ENCODE measurements around the gene WDR7.
A peak's percentile ranks its signal among the peaks of the same experiment; 100 is the strongest.

WDR7 gene

DNA sequence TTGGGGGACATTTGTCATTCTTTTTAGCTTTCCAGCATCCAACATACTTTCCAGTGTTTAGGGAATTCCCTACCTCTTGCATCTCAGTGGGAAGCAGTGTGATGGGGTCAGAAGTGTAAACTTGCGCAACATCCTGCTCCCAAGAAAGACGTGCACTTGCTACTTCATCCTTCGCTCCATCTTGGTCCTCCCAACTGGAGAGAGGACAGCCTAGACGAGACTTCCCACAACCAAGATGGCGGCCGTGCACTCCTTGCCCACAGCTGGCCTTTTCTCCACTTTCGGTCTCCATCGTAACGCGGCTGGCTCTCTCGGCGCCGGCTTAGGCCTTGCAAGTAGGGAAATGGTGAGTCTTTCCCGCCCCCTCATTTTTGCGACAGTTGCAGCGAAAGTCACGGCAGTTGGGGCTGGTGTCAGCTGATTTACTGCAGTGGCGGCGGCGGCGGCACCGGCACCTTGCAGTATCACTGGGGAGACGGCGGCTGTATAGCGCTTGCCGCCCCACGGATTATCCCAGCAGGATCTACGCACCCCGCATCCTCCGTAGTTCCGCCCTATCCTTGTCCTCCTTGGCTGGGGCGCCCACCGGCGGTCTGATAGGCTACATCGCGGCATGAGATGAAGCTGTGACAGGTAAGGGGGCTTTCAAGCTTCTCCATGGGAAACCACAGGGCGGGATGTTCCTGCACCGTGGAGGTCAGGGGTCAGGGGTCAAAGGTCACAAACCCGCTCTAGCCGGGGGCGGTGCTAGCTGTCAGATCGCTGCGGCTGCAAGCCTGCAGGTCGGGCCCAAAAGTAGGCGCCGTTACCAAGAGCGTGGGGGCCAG is at the start of gene WDR7:
WDR7 (plus strand) TSS at position 416 of the 827 bp plus-strand sequence. CDS start 21,157 bp downstream, outside the sequence.
- peak within 1 kb of the TSS; percentile 93 for H3K4me3 Mint-ChIP-seq
- H3K9me3 Mint-ChIP-seq: no peaks in the 10 kb centered on the region
- peaks cover 65% of the 10 kb centered on the region for H3K4me1 Mint-ChIP-seq (ENCODE audit: low read depth)
- peak within 1 kb of the TSS; percentile 98 for H3K27ac Mint-ChIP-seq
- peaks cover 12% of the 10 kb centered on the region for H3K36me3 Mint-ChIP-seq (ENCODE audit: low read depth)
- H3K27me3 Mint-ChIP-seq: no peaks in the 10 kb centered on the region
- peak; percentile 93 for DNase-seq

DNA sequence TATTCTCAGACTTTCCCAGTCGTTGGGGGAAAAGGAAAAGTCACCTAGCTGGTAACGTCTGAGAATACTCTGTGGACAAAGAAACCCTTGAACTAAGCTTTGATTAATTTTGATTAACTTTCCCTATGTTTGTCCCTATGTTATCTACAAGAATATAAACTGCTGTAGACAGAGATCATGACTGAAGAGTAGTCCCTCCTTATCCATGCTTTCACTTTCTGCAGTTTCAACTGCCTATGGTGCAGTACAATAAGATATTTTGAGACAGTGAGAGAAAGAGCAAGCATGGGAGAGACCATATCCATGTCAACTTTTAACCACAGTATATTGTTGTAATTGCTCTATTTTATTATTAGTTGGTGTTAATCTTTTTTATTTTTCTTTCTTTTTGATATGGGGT is 44.5 kb upstream of the WDR7 start:
- Mint-ChIP-seq H3K27me3 (no peaks in the 10 kb centered on the region), H3K27ac (no peak overlapping the region), H3K4me1 (ENCODE audit: low read depth) (no peaks in the 10 kb centered on the region), H3K36me3 (ENCODE audit: low read depth) (peaks cover 79% of the 10 kb centered on the region), H3K9me3 (no peaks in the 10 kb centered on the region), H3K4me3 (no peak overlapping the region)
- DNase-seq: no peak

DNA sequence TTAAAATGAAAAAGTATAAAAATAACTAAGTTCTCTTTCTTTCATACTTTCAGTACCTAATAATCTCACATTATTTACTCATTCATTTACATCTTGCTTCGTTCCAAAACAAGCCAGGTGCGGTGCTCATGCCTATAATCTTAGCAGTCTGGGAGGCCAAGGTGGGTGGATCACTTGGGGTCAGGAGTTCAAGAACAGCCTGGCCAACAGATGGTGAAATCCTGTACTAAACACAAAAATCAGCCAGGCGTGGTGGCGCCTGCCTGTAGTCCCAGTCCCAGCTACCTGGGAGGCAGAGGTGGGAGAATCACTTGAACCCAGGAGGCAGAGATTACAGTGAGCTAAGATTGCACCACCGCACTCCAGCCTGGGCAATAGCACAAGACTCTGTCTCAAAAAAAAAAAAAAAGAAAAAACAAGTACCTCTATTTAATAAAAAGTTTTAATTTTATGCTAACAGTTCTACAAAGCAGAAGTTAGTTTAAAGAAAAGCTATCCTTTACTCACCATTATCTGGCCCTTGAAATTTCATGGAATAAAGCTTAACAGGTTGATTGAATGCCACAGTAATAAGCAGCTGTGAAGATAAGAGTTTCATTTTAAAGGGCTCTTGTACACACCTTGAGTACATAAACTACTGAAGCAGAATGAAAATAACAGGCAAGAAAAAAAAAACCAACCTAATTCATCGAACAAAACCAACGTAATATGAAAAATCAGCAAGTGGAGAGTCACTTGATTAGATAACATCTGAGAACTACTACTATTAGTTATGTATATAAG is 35.2 kb upstream of the WDR7 start:
- DNase-seq: no peak
- H3K27me3 Mint-ChIP-seq: no peaks in the 10 kb centered on the region
- H3K9me3 Mint-ChIP-seq: no peaks in the 10 kb centered on the region
- no peak overlapping the region for H3K27ac Mint-ChIP-seq
- H3K4me1 Mint-ChIP-seq (ENCODE audit: low read depth): peaks cover 2% of the 10 kb centered on the region
- H3K36me3 Mint-ChIP-seq (ENCODE audit: low read depth): peaks cover 88% of the 10 kb centered on the region
- no peak overlapping the region for H3K4me3 Mint-ChIP-seq

DNA sequence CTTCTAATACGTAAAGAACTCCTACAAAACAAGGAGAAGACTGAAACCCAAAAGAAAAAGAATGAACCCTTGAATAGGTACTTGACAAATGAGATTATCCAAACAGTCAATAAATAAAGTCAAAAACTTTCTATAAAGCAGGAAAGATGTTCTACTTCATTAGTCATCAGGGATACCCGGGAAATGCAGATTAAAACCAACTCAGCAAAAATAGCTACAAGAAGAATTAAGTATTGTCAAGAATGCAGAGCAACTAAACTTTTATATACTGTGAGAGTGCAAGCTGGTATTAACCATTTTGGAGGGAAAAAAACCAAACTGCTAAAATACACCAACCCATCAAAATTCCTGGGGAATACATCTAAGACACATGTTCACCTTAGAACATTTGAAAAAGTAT is 23.2 kb upstream of the WDR7 start:
- peaks cover 64% of the 10 kb centered on the region for H3K4me1 Mint-ChIP-seq (ENCODE audit: low read depth)
- no peak overlapping the region for H3K4me3 Mint-ChIP-seq
- H3K36me3 Mint-ChIP-seq (ENCODE audit: low read depth): peaks cover 90% of the 10 kb centered on the region
- no peak for DNase-seq
- no peaks in the 10 kb centered on the region for H3K27me3 Mint-ChIP-seq
- H3K27ac Mint-ChIP-seq: no peak overlapping the region
- no peaks in the 10 kb centered on the region for H3K9me3 Mint-ChIP-seq

DNA sequence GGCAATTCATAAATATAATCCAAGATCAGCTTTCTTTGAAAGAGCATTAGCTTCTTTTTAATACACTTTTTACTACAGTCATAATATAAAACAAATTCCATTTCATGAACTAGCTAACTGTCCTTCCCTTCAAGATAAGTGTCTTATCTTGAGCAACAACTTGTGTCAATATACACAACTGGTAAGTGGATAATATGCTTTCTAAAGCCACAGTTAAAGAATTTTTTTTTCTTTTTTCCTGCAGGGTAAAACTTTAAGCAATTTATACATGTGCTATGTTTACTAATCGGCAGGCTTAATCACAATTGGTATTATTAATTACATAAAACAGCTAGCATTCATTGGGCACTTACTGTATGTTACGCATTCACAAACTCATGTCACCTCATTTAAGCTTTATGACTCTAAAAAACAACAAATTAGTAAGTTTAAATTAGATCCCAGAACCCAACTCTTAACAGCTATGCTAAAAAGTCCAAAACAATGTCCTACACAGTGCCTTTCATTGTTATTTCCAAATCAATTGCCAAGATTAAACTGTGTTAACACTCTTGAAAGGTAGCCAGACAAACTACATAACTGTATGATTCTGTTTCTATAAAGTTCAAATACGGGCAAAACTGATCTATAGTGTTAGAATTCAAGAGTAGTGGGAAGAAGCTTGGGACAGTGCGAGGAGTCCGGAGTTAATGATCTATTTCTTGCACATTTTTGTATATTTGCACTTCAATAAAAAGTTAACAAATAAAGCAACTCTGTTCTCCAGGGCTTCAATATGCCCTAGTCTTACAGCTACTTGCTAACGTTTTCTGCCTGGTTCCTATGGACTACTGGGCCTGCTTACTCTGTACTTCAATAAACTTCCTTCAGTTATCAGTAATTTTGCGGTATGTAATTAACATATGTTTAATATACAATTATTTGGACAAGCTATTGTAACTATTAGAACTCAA is 18.8 kb upstream of the WDR7 start:
- H3K4me1 Mint-ChIP-seq (ENCODE audit: low read depth): peaks cover 82% of the 10 kb centered on the region
- H3K27me3 Mint-ChIP-seq: no peaks in the 10 kb centered on the region
- H3K27ac Mint-ChIP-seq: no peak overlapping the region
- no peaks in the 10 kb centered on the region for H3K9me3 Mint-ChIP-seq
- no peak overlapping the region for H3K4me3 Mint-ChIP-seq
- H3K36me3 Mint-ChIP-seq (ENCODE audit: low read depth): peaks cover 90% of the 10 kb centered on the region
- no peak for DNase-seq

DNA sequence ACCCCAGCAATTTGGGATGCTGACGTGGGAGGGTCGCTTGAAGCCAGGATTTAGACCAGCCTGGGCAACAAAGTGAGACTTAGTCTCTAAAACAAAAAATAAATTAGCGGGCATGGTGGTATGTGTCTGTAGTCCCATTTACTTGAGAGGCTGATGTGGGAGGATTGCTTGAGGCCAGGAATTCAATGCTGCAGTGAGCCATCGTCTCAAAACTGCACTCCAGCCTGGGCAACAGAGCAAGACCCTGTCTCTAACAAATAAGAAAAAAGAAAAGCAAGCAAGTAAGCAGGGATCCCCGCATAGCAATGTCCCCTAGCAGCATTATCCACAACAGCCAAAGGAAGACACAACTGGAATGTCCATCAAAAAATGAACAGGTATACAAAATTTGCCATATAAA is 16.2 kb upstream of the WDR7 start:
- DNase-seq: no peak
- no peak overlapping the region for H3K4me3 Mint-ChIP-seq
- peaks cover 4% of the 10 kb centered on the region for H3K9me3 Mint-ChIP-seq
- H3K27ac Mint-ChIP-seq: no peak overlapping the region
- peaks cover 70% of the 10 kb centered on the region for H3K4me1 Mint-ChIP-seq (ENCODE audit: low read depth)
- peaks cover 85% of the 10 kb centered on the region for H3K36me3 Mint-ChIP-seq (ENCODE audit: low read depth)
- H3K27me3 Mint-ChIP-seq: no peaks in the 10 kb centered on the region

DNA sequence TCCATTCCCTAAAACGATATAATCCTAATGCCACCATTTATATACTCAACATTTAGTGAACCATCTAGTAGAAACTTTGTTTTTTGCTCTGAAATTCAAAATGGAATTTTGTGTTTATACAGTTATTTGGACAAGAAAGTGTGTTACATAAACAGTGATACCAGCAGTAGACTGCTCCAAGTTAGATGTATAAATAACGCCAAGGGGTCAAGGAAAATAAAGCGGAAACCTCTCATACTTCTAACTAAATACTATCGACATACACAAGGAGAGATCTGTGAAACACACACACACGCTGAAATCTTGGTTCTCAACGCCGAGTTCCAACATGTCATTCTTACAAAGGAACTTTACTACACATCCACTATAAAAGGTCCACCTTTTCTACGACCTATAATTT is 14.0 kb upstream of the WDR7 start:
- no peak for DNase-seq
- Mint-ChIP-seq H3K27ac (peak overlapping the region; percentile 98), H3K4me1 (ENCODE audit: low read depth) (peaks cover 52% of the 10 kb centered on the region), H3K4me3 (peak overlapping the region; percentile 98), H3K9me3 (peaks cover 4% of the 10 kb centered on the region), H3K36me3 (ENCODE audit: low read depth) (peaks cover 64% of the 10 kb centered on the region), H3K27me3 (no peaks in the 10 kb centered on the region)

DNA sequence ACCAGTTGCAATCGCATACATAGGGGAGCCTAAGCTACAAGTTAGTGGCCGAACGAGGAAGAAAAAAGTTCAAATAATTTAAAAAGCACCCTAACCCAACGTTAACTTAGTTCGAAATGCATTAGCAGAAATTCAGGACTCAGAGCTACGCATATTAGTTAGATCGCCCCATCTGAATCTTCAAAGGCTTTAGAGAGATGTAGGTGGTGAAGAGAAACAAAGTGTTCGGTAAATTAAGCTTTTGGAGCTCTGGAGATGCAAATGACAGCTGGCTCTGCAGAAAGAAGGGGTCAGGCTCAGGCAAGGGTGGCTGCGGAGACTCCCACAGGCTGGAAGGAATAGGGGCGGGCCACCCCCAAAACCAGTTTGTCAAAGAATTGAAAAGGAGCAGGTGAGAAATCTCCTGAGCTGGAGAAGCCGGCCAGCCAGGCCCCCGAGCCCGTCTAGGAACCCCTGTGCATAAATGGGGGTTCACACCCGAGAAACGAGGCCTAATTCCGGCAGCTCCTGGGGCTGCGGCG is 13.4 kb upstream of the WDR7 start:
- Mint-ChIP-seq H3K27ac (peak overlapping the region; percentile 98), H3K36me3 (ENCODE audit: low read depth) (peaks cover 58% of the 10 kb centered on the region), H3K9me3 (peaks cover 4% of the 10 kb centered on the region), H3K4me3 (peak overlapping the region; percentile 98), H3K27me3 (no peaks in the 10 kb centered on the region), H3K4me1 (ENCODE audit: low read depth) (peaks cover 46% of the 10 kb centered on the region)
- DNase-seq: no peak

DNA sequence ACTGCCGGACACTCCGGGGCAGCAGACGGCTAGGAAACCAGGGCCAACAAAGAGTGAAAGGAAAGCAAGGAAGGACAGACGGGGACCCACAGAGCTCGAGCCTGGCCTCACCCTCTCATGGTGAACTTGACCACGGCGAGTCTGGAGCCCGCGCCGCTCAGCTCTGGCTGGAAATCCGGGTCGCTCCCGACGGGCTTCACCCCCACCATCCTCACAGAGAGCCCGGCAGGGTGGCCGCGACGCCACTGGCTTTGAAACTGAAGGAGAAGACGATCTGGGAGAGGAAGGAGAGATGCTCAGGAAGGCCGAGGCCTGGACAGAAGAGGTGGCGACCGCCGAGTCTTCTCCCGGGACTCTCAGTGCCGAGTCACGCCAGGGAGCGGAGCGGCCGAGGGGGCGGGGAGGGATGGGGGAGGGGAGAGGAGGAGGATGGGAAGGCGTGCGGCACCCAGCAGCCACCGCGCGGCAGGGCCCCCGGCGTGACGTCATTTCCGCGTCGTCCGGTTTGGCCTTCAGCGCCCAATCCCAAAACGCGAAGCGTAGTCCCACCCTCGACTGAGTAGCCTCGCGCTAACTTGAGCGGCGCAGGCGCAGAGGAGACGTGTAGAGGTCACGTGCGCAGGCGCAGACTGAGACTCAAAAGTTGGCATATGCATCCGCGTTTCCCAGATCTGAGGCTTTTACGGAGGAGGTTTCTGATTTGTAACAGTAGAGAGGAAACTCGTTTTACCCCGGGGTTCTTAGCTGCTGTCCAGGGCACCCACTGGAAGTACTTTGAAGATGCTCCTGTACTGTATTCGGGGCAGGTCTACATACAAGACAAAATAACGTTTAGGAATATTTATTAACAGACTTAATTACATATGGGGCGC is 12.7 kb upstream of the WDR7 start, which contains the start of gene TXNL1:
TXNL1 (minus strand) TSS at position 361 of the 872 bp plus-strand sequence; CDS start at position 209, 152 bp downstream.
- Mint-ChIP-seq H3K4me3 (peak within 1 kb of the TSS; percentile 98), H3K4me1 (ENCODE audit: low read depth) (peaks cover 43% of the 10 kb centered on the region), H3K27me3 (no peaks in the 10 kb centered on the region), H3K36me3 (ENCODE audit: low read depth) (peaks cover 53% of the 10 kb centered on the region), H3K9me3 (peaks cover 4% of the 10 kb centered on the region), H3K27ac (peak within 1 kb of the TSS; percentile 98)
- peak; percentile 99 for DNase-seq

DNA sequence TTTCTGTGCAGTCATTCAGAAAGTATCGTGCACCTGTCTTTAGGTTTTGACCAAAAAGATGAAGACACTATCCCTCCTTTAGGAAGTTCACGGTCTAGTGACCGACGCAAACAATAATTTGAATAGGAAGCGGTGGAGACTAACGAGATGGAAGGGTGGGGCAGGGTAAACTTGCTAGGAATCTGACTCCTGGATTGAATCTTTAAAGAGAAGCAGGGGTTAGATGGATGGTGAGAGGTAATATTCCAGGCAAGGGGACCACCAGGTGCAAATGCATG is 12.1 kb upstream of the WDR7 start:
- Mint-ChIP-seq H3K27me3 (no peaks in the 10 kb centered on the region), H3K4me3 (peak overlapping the region; percentile 98), H3K4me1 (ENCODE audit: low read depth) (peaks cover 40% of the 10 kb centered on the region), H3K9me3 (peaks cover 4% of the 10 kb centered on the region), H3K27ac (peak overlapping the region; percentile 98), H3K36me3 (ENCODE audit: low read depth) (peaks cover 48% of the 10 kb centered on the region)
- no peak for DNase-seq

DNA sequence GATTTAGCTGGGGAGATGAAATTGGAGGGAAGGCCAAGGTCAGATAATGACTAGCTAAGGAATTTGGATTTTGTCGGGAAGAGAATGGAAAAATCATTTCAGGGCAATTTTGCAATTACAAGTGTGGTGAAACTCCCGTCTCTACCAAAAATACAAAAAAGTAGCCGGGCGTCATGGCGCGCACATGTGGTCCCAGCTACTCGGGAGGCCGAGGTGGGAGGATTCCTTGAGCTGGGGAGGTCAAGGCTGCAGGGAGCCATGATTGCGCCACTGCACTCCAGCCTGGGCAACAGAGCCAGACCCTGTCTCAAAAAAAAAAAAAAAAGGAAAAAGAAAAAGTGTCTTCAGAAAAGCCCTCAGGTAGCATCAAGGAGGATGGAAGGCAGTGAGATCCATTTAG is 11.6 kb upstream of the WDR7 start:
- H3K27ac Mint-ChIP-seq: peak overlapping the region; percentile 98
- no peak for DNase-seq

DNA sequence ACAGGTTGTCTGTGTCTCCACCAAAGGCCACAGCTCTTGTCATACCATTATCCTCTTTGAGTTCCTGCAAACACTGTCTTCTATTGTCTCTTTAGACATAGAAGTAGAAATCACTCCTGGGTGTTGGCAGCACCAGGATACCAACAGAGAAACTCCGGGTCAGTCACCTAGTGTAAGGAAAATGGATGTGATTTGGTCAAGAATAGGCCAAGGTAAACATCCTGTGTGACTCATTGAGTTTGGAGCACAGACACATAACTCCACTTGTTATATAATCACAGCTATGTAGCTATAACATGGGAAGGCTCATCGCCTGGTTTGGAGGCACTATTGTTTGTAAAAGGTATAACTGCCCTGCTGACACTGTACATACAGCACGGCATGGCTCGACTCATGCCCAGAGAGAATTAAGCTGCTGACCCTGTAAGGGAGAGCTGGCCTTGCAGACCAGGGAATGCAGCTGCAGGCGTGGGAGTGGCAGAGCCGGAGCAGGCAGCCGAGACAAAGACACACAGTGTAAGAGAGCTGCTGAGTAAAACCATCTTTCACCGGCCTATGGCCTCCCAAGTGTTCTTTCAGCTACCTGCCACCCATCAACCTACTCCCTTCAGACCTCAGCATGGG is 9.3 kb upstream of the WDR7 start:
- H3K36me3 Mint-ChIP-seq (ENCODE audit: low read depth): peaks cover 25% of the 10 kb centered on the region
- DNase-seq: no peak
- peaks cover 4% of the 10 kb centered on the region for H3K9me3 Mint-ChIP-seq
- no peak overlapping the region for H3K27ac Mint-ChIP-seq
- no peak overlapping the region for H3K4me3 Mint-ChIP-seq
- H3K27me3 Mint-ChIP-seq: no peaks in the 10 kb centered on the region
- peaks cover 15% of the 10 kb centered on the region for H3K4me1 Mint-ChIP-seq (ENCODE audit: low read depth)

More for the DNA sequence above, 11.6 kb upstream of the WDR7 start:
- Mint-ChIP-seq H3K9me3 (peaks cover 4% of the 10 kb centered on the region), H3K27me3 (no peaks in the 10 kb centered on the region), H3K4me3 (peak overlapping the region; percentile 98), H3K36me3 (ENCODE audit: low read depth) (peaks cover 43% of the 10 kb centered on the region), H3K4me1 (ENCODE audit: low read depth) (peaks cover 35% of the 10 kb centered on the region)

DNA sequence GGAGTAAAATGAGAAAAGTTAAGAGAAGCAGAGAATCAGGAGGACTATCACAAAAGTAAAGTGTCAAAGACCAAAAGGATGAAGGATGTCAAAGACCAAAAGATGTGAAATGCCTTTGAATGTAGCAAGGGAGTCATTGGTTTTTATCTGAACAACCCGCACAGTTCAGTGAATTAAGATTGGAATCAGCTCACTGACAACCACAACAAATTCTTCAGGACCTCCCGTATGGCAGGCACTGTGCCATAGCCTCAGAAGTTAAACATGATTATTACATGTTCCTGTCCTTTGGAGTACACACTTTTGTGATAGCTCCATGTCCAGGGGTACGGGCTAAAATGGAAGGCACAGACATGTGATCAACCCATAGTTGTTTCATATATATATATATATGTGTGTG is 7.8 kb upstream of the WDR7 start:
- no peak for DNase-seq
- Mint-ChIP-seq H3K4me3 (no peak overlapping the region), H3K27me3 (no peaks in the 10 kb centered on the region), H3K4me1 (ENCODE audit: low read depth) (peaks cover 19% of the 10 kb centered on the region), H3K36me3 (ENCODE audit: low read depth) (peaks cover 9% of the 10 kb centered on the region), H3K27ac (no peak overlapping the region), H3K9me3 (peaks cover 4% of the 10 kb centered on the region)
